Ovary (tissue), 9 donors: ENCODE data around the gene GCKR. TPM values are rescaled to one million over a fixed set of nuclear protein-coding genes. Genes with fewer than 3 reads are reported as not detected.

Source experiments
- DNase-seq, 5 donors: peaks; one replicate each; pipeline ENCODE4 v3.0.0-alpha.2; 2019 to 2020
- H3K27ac ChIP-seq, 2 donors: fragments of 200-600 bp; one replicate each; pipeline versions ENCODE4 v1.5.1 to v1.8.0; 2019 to 2022
- H3K27me3 ChIP-seq: fragments of 200-600 bp; one replicate; pipeline ENCODE4 v1.8.0; 2022
- H3K36me3 ChIP-seq: fragments of 200-600 bp; sonication (generic); one replicate; pipeline ENCODE4 v1.5.1; 2019
- H3K4me1 ChIP-seq: one replicate; pipeline ENCODE4 v1.8.1; 2013; ENCODE audit warnings: mild to moderate bottlenecking, moderate library complexity; ENCODE audit not compliant: insufficient read depth
- H3K4me3 ChIP-seq: fragments of 200-600 bp; sonication (generic); one replicate; pipeline ENCODE4 v1.5.1; 2017
- H3K9me3 ChIP-seq, 2 donors: fragments of 200-600 bp in 1 of 2; sonication (generic) in 1 of 2; one replicate each; pipeline versions ENCODE4 v1.5.1 to v1.8.1; 2013 to 2019; ENCODE audit warnings: mild to moderate bottlenecking in 1 of 2, moderate library complexity in 1 of 2
- EP300 ChIP-seq: sonication (generic); formaldehyde crosslinking; IDR thresholded peaks from one replicate; pipeline ENCODE4 v1.6.1; 2017; ENCODE audit warnings: antibody characterized with exemption
- POLR2A ChIP-seq: fragments of 450-650 bp; IDR thresholded peaks from one replicate; pipeline ENCODE4 v1.6.1; 2017; ENCODE audit warnings: antibody characterized with exemption, mild to moderate bottlenecking, moderate library complexity
- WGBS, 3 donors: extraction: QIAGEN DNeasy Blood & Tissue Kit in 1 of 3; methylation state at CpG; one replicate each; pipeline versions ENCODE4 v1.1.5 to v1.1.7; 2013 to 2017; 5-methylcytosine and 5-hydroxymethylcytosine counted together
- intact Hi-C, 4 donors: fragments of 100-400 bp; cut with DNase I; formaldehyde crosslinking; loops; one replicate each; pipeline versions ENCODE4 v1.11.0 to v1.15.1; 2022 to 2023
- polyA plus RNA-seq, 2 donors: library from polyadenylated mRNA; stranded (reverse); fragments of 200-250 nt in 1 of 2; fragments of 350-450 nt in 1 of 2; fragmentation: Illumina TruSeq in 1 of 2; extraction: RNeasy Lipid Tissue Mini Kit (QIAGEN cat#74804) in 1 of 2; gene quantifications; one replicate each; pipeline ENCODE4 v1.2.3, GENCODE V29; 2013 to 2014
- total RNA-seq, 7 donors: library from RNA; depleted of rRNA in 2 of 7; stranded (reverse); fragments of >200 nt in 2 of 7; fragmentation: NEBNext Ultra II Directional in 3 of 7; extraction: Animal tissue kit (Norgen Biotek cat#: 25700) in 3 of 7; gene quantifications; one replicate each; pipeline versions ENCODE4 v1.1.0 to v1.2.4, GENCODE V29; 2016 to 2023
- TF ChIP-seq, protein P1 (sequence below), 3 donors: fragments of 450-650 bp in 2 of 3; fragments of 200-600 bp in 1 of 3; IDR thresholded peaks; one replicate each; pipeline versions ENCODE4 v1.5.1 to v1.8.0; 2016 to 2022; ENCODE audit warnings: antibody characterized with exemption in 3 of 3, mild to moderate bottlenecking in 1 of 3
- donor health status: DM: no; HTN: no; CAD: no; lungs with moderate emphysema.
- donor health status: DM: no; HTN: no; CAD: no.
- donor health status: Bipolar disorder and iron deficiency.
- donor health status: DM: yes; HTN: yes; CAD: no.
- donor health status: DM: no; HTN: no; CAD: no.
- donor health status: DM: yes; HTN: yes; CAD: no.

The GCKR gene
- total and polyA plus RNA-seq, 9 donors, result 1.3 to 14.5 (median 5.1) TPM

DNA sequence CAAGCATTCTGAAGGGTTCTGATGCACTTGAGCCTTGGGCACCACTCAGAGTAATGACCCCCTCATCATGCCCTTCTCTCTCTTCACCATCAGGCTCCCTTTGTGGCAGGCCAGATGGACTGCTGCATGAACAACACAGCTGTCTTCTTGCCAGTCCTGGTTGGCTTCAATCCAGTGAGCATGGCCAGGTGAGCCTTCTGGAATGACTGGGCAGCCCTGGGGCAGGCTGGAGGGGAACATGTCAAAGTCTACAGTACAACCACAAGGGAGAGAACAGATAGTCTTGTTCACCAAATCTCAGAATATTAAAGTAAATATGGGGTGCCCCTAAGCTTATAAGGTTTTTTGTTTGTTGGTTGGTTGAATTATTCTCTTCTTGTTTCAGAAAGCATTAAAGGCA is 4.4 kb downstream of the GCKR start:
- H3K4me1 ChIP-seq, result no peaks in the 10 kb centered on the region
- intact Hi-C loops, result loop anchor here in 1 of 4 donors (10.0 kb wide), 1 partner anchor 74 kb away; no protein-coding TSS in a partner anchor
- TF ChIP-seq, protein P1, sequence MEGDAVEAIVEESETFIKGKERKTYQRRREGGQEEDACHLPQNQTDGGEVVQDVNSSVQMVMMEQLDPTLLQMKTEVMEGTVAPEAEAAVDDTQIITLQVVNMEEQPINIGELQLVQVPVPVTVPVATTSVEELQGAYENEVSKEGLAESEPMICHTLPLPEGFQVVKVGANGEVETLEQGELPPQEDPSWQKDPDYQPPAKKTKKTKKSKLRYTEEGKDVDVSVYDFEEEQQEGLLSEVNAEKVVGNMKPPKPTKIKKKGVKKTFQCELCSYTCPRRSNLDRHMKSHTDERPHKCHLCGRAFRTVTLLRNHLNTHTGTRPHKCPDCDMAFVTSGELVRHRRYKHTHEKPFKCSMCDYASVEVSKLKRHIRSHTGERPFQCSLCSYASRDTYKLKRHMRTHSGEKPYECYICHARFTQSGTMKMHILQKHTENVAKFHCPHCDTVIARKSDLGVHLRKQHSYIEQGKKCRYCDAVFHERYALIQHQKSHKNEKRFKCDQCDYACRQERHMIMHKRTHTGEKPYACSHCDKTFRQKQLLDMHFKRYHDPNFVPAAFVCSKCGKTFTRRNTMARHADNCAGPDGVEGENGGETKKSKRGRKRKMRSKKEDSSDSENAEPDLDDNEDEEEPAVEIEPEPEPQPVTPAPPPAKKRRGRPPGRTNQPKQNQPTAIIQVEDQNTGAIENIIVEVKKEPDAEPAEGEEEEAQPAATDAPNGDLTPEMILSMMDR (IDR thresholded peaks at IDR 0.05), result no peak
- no peak for TF ChIP-seq POLR2A
- no peak for TF ChIP-seq EP300
- no peaks in the 10 kb centered on the region for H3K9me3 ChIP-seq
- H3K36me3 ChIP-seq, result no peaks in the 10 kb centered on the region
- H3K27me3 ChIP-seq, result no peaks in the 10 kb centered on the region
- no peak overlapping the region for H3K4me3 ChIP-seq
- no peak overlapping the region for H3K27ac ChIP-seq
- no peak for DNase-seq

DNA sequence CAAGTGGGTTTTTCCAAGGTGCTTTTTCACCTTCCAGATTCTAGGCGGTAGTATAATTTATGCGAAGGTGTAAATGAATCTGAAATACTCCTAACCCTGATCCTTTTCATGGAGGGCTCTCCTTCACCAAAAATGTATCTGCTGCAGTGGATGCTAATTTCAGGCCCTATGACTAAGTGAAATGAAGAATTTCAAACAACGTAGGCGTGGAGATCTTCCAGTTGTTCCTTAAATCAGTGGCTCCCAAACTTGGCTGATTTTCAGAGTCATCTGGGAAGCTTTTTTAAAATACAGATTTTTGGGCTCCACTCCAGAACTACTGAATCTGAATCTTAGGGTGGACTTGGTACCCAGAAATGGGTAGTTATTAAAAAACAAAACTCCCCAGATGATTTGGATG is 5.5 kb downstream of the GCKR start:
- WGBS, 3 donors, result 51 to 55% (median 54%) methylated on average over 4 of the region's 4 CpGs
- H3K36me3 ChIP-seq, result no peaks in the 10 kb centered on the region

DNA sequence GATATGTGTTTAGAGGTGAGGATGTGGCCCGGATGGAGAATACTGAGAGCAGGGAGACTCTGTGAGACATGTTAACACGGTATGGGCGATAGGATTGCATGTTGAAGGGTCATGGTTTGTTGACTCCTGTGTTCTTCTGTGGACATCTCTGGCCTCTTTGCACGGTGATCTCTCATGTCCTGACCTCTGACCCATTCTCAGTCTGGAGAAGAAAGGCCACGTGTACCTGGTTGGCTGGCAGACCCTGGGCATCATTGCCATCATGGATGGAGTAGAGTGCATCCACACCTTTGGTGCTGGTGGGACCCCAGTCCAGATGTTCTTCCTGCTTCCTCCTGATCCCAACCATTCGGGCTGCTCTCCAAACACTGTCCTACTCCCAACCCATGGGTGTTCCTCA is 9.9 kb downstream of the GCKR start:
- Histone ChIP-seq H3K36me3 (no peaks in the 10 kb centered on the region), H3K27ac (no peak overlapping the region), H3K4me1 (no peaks in the 10 kb centered on the region), H3K9me3 (no peaks in the 10 kb centered on the region), H3K27me3 (no peaks in the 10 kb centered on the region), H3K4me3 (no peak overlapping the region)
- 86 to 88% (median 87%) methylated on average over 6 of the region's 6 CpGs for WGBS, 3 donors
- no peak for TF ChIP-seq EP300
- no peak for TF ChIP-seq POLR2A
- TF ChIP-seq, protein P1 (IDR thresholded peaks at IDR 0.05), result no peak
- DNase-seq, result no peak
- intact Hi-C loops, result loop anchor here in 1 of 4 donors (10.0 kb wide), 1 partner anchor 68 kb away; no protein-coding TSS in a partner anchor

More for the DNA sequence above, 5.5 kb downstream of the GCKR start:
- no peaks in the 10 kb centered on the region for H3K27me3 ChIP-seq
- H3K9me3 ChIP-seq, result no peaks in the 10 kb centered on the region
- intact Hi-C loops, result loop anchor here in 1 of 4 donors (10.0 kb wide), 1 partner anchor 73 kb away; no protein-coding TSS in a partner anchor
- DNase-seq, result no peak
- H3K4me1 ChIP-seq, result no peaks in the 10 kb centered on the region
- no peak overlapping the region for H3K4me3 ChIP-seq
- H3K27ac ChIP-seq, result no peak overlapping the region
- TF ChIP-seq EP300 (no peak), POLR2A (no peak)
- TF ChIP-seq, protein P1 (IDR thresholded peaks at IDR 0.05), result no peak

DNA sequence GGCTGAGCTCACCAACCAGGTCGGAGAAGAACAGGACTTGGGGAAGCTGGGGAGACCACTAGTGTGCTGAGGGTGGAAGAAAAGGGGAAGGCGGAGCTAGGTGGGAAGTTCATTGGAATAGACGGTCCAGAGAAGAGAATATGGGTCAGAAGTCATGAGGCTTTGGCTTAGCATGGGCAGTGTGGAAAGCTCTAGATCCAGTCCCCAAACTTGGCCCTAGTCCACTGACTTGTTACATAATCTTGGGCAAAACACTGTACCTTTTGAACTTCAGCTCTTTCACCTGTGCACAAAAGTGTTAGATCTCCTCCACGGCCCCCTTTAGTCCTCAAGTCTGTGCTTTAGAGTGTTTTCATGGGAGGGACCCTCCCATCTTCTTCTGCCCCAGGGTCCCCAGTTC is 10.7 kb downstream of the GCKR start:
- TF ChIP-seq EP300 (no peak), POLR2A (no peak)
- TF ChIP-seq, protein P1 (IDR thresholded peaks at IDR 0.05), result no peak
- no peak for DNase-seq
- Histone ChIP-seq H3K4me3 (no peak overlapping the region), H3K4me1 (no peaks in the 10 kb centered on the region), H3K27ac (no peak overlapping the region), H3K9me3 (no peaks in the 10 kb centered on the region), H3K36me3 (no peaks in the 10 kb centered on the region), H3K27me3 (no peaks in the 10 kb centered on the region)
- WGBS, 3 donors, result 68 to 75% (median 68%) methylated on average over 4 of the region's 4 CpGs
- intact Hi-C loops, result loop anchor here in 1 of 4 donors (10.0 kb wide), 1 partner anchor 68 kb away; no protein-coding TSS in a partner anchor
